ENCODE data around the gene GRAMD1A. TPM values are rescaled to one million over a fixed set of nuclear protein-coding genes. Genes with fewer than 3 reads are reported as not detected.

GRAMD1A gene
- total RNA-seq, 1 experiment from 2014 or later, result 125 TPM

- no peak overlapping the region for H2AK5ac ChIP-seq (ENCODE audit: insufficient read length, low read length)
- no peak overlapping the region for H3T11ph ChIP-seq (ENCODE audit: low read length)
- no peak overlapping the region; a peak in 1 of 5 replicates for H3K4me3 Mint-ChIP-seq
- no peak overlapping the region for H3K14ac ChIP-seq (ENCODE audit: insufficient read depth, low read length)
- H3K56ac ChIP-seq (ENCODE audit: insufficient read length, low read depth, low read length), result no peak overlapping the region
- H3K27ac Mint-ChIP-seq, result peak overlapping the region; percentile 79 to 96 (median 92); a peak in 4 of 7 replicates
- H3K79me2 ChIP-seq (ENCODE audit: insufficient read depth, low read length), result no peaks in the 10 kb centered on the region
- H3K23ac ChIP-seq (ENCODE audit: insufficient read length, low read depth, low read length), result no peak overlapping the region
- H3K36me3 Mint-ChIP-seq (ENCODE audit: insufficient read depth in 1 of 3, low read depth in 3 of 3), result peaks cover 0 to 5% (median 4%) of the 10 kb centered on the region in 3 experiments; a peak in 3 of 7 replicates
- H3K9ac ChIP-seq (ENCODE audit: extremely low read depth, insufficient read length, low read length), result no peak overlapping the region
- H2BK15ac ChIP-seq (ENCODE audit: low read depth, low read length), result no peak overlapping the region
- H3K23me2 ChIP-seq (ENCODE audit: insufficient read length, low read depth, low read length, poor library complexity, severe bottlenecking), result no peaks in the 10 kb centered on the region
- H3K27me3 Mint-ChIP-seq (ENCODE audit: low read depth), result peaks cover 7% of the 10 kb centered on the region
- WGBS (ENCODE audit: extremely low coverage, insufficient read length, low lambda C conversion rate), result no CpG with 5 or more reads among the region's 6 CpGs
- H3K18ac ChIP-seq (ENCODE audit: insufficient read length, low read depth, low read length), result no peak overlapping the region
- H3K9me3 Mint-ChIP-seq, result no peaks in the 10 kb centered on the region
- H4K91ac ChIP-seq (ENCODE audit: insufficient read length, low read depth, low read length), result no peak overlapping the region
- TF ChIP-seq, protein P1, sequence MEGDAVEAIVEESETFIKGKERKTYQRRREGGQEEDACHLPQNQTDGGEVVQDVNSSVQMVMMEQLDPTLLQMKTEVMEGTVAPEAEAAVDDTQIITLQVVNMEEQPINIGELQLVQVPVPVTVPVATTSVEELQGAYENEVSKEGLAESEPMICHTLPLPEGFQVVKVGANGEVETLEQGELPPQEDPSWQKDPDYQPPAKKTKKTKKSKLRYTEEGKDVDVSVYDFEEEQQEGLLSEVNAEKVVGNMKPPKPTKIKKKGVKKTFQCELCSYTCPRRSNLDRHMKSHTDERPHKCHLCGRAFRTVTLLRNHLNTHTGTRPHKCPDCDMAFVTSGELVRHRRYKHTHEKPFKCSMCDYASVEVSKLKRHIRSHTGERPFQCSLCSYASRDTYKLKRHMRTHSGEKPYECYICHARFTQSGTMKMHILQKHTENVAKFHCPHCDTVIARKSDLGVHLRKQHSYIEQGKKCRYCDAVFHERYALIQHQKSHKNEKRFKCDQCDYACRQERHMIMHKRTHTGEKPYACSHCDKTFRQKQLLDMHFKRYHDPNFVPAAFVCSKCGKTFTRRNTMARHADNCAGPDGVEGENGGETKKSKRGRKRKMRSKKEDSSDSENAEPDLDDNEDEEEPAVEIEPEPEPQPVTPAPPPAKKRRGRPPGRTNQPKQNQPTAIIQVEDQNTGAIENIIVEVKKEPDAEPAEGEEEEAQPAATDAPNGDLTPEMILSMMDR (conservative IDR thresholded peaks at IDR 0.05), result no peak
- no peak for DNase-seq
- H2BK20ac ChIP-seq (ENCODE audit: low read depth, low read length, poor library complexity, severe bottlenecking), result no peak overlapping the region
- H3K9me3 ChIP-seq (ENCODE audit: control insufficient read depth, low read depth, low read length), result no peaks in the 10 kb centered on the region
- H4K8ac ChIP-seq (replicated peaks; ENCODE audit: insufficient read length, low read depth, low read length), result no peak overlapping the region
- no peaks in the 10 kb centered on the region for H3K4me1 ChIP-seq (ENCODE audit: insufficient read depth, low read length)
- peaks cover 20 to 29% of the 10 kb centered on the region in 2 experiments for H3K4me1 Mint-ChIP-seq
- no peak overlapping the region for H2BK5ac ChIP-seq (ENCODE audit: insufficient read length, low read length)
- H3K4me2 ChIP-seq (ENCODE audit: insufficient read depth, insufficient read length, low read length), result no peak overlapping the region
- H3K27me3 ChIP-seq (ENCODE audit: insufficient read depth, low read length), result no peaks in the 10 kb centered on the region
- H2BK120ac ChIP-seq (ENCODE audit: low read depth, low read length, poor library complexity, severe bottlenecking), result no peak overlapping the region
- no peak overlapping the region for H3K27ac ChIP-seq (ENCODE audit: insufficient read length, low read depth, low read length)
- no peak overlapping the region for H4K5ac ChIP-seq (ENCODE audit: insufficient read length, low read depth, low read length)
- no peak overlapping the region for H2BK12ac ChIP-seq (ENCODE audit: insufficient read length, low read depth, low read length)
- no peak overlapping the region for H3K4ac ChIP-seq (ENCODE audit: low read depth, low read length)
- H3K79me1 ChIP-seq (ENCODE audit: insufficient read depth, low read depth, low read length, poor library complexity, severe bottlenecking), result no peaks in the 10 kb centered on the region
- H2AFZ ChIP-seq (ENCODE audit: low read length), result no peak overlapping the region
- no peaks in the 10 kb centered on the region for H4K20me1 ChIP-seq (ENCODE audit: control insufficient read depth, insufficient read depth, insufficient read length)
Measured at GRCh38 chr19:35056513-35057063, 56.5 kb downstream of the GRAMD1A start.
